DMS114 treated with DMSO at 0.1 percent for 48 hours (cell line): Measurements from ENCODE around the gene LRP10.

Experiments used
- DNase-seq: peaks from one replicate; lab custom pipeline; 2025; ENCODE audit not compliant: unreplicated experiment; lab: John Stamatoyannopoulos, UW

Gene LRP10

DNA sequence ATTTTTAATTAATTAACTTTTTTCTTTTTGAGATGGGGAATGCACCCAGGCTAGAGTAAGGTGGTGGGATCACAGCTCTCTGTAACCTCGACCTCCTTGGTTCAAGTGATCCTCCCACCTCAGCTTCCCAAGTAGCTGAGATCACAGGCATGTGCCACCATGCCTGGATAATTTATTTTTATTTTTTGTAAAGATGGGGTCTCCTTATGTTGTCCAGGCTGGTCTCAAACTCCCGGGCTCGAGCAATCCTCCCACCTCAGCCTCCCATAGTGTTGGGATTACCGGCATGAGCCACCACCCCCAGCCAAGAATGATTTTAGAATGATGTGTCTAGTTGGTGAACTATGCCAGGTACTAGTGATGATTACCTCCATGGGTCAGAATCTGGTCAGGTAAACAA lies 6.6 kb upstream of the LRP10 start:
- no peak for DNase-seq

GRCh38 chr14:22865424-22866405 lies 5.8 kb upstream of the LRP10 start:
- no peak for DNase-seq

GRCh38 chr14:22866874-22867273 lies 4.7 kb upstream of the LRP10 start:
- DNase-seq: no peak

GRCh38 chr14:22870811-22871223 lies 723 bp upstream of the LRP10 start:
- no peak for DNase-seq

DNA sequence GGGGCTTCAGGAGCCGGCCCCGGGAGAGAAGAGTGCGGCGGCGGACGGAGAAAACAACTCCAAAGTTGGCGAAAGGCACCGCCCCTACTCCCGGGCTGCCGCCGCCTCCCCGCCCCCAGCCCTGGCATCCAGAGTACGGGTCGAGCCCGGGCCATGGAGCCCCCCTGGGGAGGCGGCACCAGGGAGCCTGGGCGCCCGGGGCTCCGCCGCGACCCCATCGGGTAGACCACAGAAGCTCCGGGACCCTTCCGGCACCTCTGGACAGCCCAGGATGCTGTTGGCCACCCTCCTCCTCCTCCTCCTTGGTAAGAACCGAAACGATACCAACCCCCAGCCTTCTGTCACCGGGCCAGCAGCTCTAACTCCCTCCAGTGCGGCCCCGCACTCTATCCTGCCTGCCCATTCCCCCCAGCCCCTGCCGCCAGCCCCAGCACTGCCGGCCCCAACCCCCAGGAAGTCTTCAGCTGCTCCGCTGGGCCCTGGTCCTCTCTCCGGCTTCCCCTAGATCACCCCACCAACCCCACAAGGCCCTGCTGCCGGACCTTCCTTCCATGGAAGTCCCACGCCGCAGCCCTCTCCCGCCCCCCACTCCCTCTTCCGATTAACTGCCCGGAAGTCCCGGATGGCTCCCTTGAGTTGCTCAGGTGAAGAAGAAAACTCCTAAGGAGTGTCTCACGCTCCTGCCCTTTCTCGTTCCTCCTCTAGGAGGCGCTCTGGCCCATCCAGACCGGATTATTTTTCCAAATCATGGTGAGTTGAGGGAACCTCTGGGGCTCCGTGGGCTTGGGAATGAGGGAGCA lies 693 bp downstream of the LRP10 start:
- DNase-seq: peak; percentile 35

- DNase-seq: no peak
Measured at GRCh38 chr14:22872833-22873520, 1.4 kb downstream of the LRP10 start.

- DNase-seq: no peak
Measured at GRCh38 chr14:22875003-22875747, 3.6 kb downstream of the LRP10 start.

GRCh38 chr14:22875748-22876319 lies 4.3 kb downstream of the LRP10 start:
- no peak for DNase-seq

- no peak for DNase-seq
Measured at GRCh38 chr14:22877000-22877501, 5.5 kb downstream of the LRP10 start.

DNA sequence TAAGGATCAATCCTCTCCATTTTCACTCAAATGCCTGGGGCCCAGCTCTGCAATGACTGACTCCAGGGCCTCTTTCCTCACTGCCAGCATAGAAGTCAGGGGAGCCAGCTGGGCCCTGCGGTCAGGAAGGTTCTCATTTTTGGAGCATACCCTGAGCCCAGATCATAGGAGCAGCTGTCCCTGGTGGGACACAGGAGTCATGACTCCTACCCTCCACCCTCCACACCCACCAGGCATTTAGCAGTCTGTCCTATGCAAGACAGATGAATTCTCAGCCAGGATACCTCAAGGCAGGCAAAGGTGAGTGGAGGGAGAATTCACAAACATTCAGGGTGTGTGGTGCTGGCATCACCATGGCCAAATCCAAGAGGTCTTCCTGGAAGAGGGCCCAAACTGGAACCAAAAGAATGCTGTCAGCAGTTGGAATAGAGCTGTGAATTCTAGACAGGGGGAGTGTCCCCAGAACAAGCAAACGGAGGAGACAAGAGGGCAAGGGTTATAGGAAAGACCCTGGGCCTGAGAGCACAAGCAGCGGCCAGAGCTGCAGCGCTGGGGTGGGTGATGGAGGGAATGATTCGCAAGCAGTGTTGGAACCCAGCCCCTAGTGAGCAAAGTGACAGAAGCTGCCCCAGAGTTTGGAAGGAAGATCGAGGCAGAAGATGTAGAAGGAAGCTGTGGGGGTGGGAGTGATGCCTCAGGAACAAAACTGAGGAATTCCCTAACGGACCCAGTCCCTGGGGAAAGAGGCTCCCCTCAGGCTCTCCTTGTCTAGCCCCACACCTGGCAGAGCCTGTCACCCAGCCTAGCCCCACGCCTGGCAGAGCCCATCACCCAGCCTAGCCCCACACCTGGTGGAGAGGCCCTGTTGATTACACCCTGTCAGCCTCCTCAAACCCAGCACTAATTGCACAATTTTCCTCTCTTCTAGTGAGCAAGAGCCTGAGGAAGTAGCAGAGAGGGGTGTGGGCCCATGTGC lies 7.0 kb downstream of the LRP10 start:
- DNase-seq: no peak

- DNase-seq: no peak
Measured at GRCh38 chr14:22882064-22882463, 10.5 kb downstream of the LRP10 start.

DNA sequence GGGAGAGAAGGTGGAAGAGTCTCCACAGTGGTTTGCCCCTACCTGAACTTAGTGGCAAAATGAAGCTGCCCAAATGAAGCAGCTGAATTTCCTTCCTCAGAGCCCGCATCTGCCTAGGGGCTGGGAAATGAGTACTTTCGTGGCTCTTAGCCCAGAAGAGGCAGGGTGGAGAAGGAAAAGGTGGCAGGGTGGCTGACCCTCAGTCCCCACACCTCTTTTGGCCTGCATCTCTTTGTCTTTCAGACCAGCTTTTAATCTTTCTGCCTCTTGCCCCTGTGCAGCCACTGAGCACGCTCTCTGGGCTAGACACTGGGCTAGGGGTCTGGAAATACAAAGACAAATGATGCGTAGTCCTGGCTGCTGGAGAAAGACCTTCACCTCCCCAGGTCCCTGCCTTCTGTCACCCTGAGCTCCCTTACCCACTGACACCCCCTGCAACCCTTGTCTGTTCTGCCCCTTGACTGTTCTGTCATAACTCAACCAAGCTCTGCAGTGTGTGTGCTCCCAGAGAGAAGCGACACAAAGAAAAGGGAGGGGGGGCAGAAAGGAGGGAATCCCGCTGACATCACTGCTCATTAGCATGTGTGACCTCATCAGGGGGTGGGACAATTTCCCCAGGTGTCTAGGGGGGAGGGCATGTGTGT lies 11.1 kb downstream of the LRP10 start:
- no peak for DNase-seq

GRCh38 chr14:22883173-22883976 lies 11.8 kb downstream of the LRP10 start, which contains the start of gene REM2:
Gene REM2 (plus strand): TSS chr14:22883222. CDS start chr14:22883288, 66 bp downstream.
- DNase-seq: no peak

GRCh38 chr14:22884076-22884737 lies 12.7 kb downstream of the LRP10 start:
- DNase-seq: no peak

- no peak for DNase-seq
Measured at GRCh38 chr14:22884738-22885523, 13.4 kb downstream of the LRP10 start.

GRCh38 chr14:22885975-22886374 lies 14.4 kb downstream of the LRP10 start:
- no peak for DNase-seq
